ENCODE measurements around the gene DPP6. TPM values are rescaled to one million over a fixed set of nuclear protein-coding genes. Genes with fewer than 3 reads are reported as not detected.

Gene DPP6
- total RNA-seq, 2 experiments from 2014 or later = not detected

GRCh38 chr7:154910977-154911376, 858.8 kb downstream of the DPP6 start:
- H3K27me3 ChIP-seq (ENCODE audit: control insufficient read depth in 1 of 2, insufficient read depth in 2 of 2, low read length in 2 of 2) = peaks cover 0 to 10% of the 10 kb centered on the region in 2 experiments
- no peak for DNase-seq
- no peak overlapping the region for H3K4me3 ChIP-seq (ENCODE audit: low read length)
- no peaks in the 10 kb centered on the region for H3K9me3 Mint-ChIP-seq
- intact Hi-C loops (cut with DNase I, micrococcal nuclease) = loop anchor here (5.0 to 10.0 kb wide), 2 partner anchors 96 to 1564 kb away; no protein-coding TSS in a partner anchor
- no peaks in the 10 kb centered on the region for H3K36me3 Mint-ChIP-seq (ENCODE audit: low read depth)
- peaks cover 10% of the 10 kb centered on the region for H3K4me1 ChIP-seq (ENCODE audit: insufficient read depth, low read length)
- peaks cover 5% of the 10 kb centered on the region for H3K4me1 Mint-ChIP-seq (ENCODE audit: low read depth)
- no peak overlapping the region for H3K4me3 Mint-ChIP-seq
- peaks cover 0 to 12% of the 10 kb centered on the region in 2 experiments for H3K9me3 ChIP-seq (ENCODE audit: control insufficient read depth in 1 of 2, insufficient read depth in 1 of 2, low read length in 2 of 2)
- H3K27ac Mint-ChIP-seq = no peak overlapping the region
- ATAC-seq (ENCODE audit: poor library complexity) = no peak
- POLR2A ChIA-PET = no interaction called here
- H3K27ac ChIP-seq (ENCODE audit: low read depth in 1 of 2, low read length in 2 of 2) = no peak overlapping the region
- CTCF ChIA-PET = interaction anchor here (0.7 to 1.3 kb wide), 2 partner anchors 42 to 434 kb away, joined by 3 read pairs; no protein-coding TSS in a partner anchor
- no peak for TF ChIP-seq CTCF (IDR thresholded peaks at IDR 0.05)
- no peaks in the 10 kb centered on the region for H3K36me3 ChIP-seq (ENCODE audit: insufficient read depth, low read length)
- peaks cover 21% of the 10 kb centered on the region for H3K27me3 Mint-ChIP-seq

- no peak overlapping the region for H3K27ac ChIP-seq (ENCODE audit: low read depth in 1 of 2, low read length in 2 of 2)
- H3K27me3 Mint-ChIP-seq = peaks cover 21% of the 10 kb centered on the region
- H3K9me3 ChIP-seq (ENCODE audit: control insufficient read depth in 1 of 2, insufficient read depth in 1 of 2, low read length in 2 of 2) = peaks cover 0 to 12% of the 10 kb centered on the region in 2 experiments
- ATAC-seq (ENCODE audit: poor library complexity) = no peak
- H3K36me3 ChIP-seq (ENCODE audit: insufficient read depth, low read length) = no peaks in the 10 kb centered on the region
- no peak for DNase-seq
- H3K27ac Mint-ChIP-seq = no peak overlapping the region
- peaks cover 10% of the 10 kb centered on the region for H3K4me1 ChIP-seq (ENCODE audit: insufficient read depth, low read length)
- CTCF ChIA-PET = interaction anchor here (0.7 to 1.3 kb wide), 2 partner anchors 42 to 433 kb away, joined by 3 read pairs; no protein-coding TSS in a partner anchor
- no peak overlapping the region for H3K4me3 Mint-ChIP-seq
- H3K4me1 Mint-ChIP-seq (ENCODE audit: low read depth) = peaks cover 5% of the 10 kb centered on the region
- H3K27me3 ChIP-seq (ENCODE audit: control insufficient read depth in 1 of 2, insufficient read depth in 2 of 2, low read length in 2 of 2) = peaks cover 0 to 10% of the 10 kb centered on the region in 2 experiments
- POLR2A ChIA-PET = no interaction called here
- TF ChIP-seq CTCF (IDR thresholded peaks at IDR 0.05) = no peak
- H3K36me3 Mint-ChIP-seq (ENCODE audit: low read depth) = no peaks in the 10 kb centered on the region
- no peak overlapping the region for H3K4me3 ChIP-seq (ENCODE audit: low read length)
- intact Hi-C loops (cut with DNase I, micrococcal nuclease) = loop anchor here (5.0 to 10.0 kb wide), 2 partner anchors 96 to 1563 kb away; no protein-coding TSS in a partner anchor
- H3K9me3 Mint-ChIP-seq = no peaks in the 10 kb centered on the region
Observed at GRCh38 chr7:154911411-154911810, 859.2 kb downstream of the DPP6 start.

GRCh38 chr7:154911862-154912455, 859.8 kb downstream of the DPP6 start:
- CTCF ChIA-PET = interaction anchor here (0.7 to 1.3 kb wide), 2 partner anchors 41 to 433 kb away, joined by 3 read pairs; no protein-coding TSS in a partner anchor
- H3K4me3 ChIP-seq (ENCODE audit: low read length) = no peak overlapping the region
- TF ChIP-seq CTCF (IDR thresholded peaks at IDR 0.05) = no peak
- no peaks in the 10 kb centered on the region for H3K9me3 Mint-ChIP-seq
- peaks cover 0 to 12% of the 10 kb centered on the region in 2 experiments for H3K9me3 ChIP-seq (ENCODE audit: control insufficient read depth in 1 of 2, insufficient read depth in 1 of 2, low read length in 2 of 2)
- intact Hi-C loops (cut with DNase I, micrococcal nuclease) = loop anchor here (2.0 to 10.0 kb wide), 3 partner anchors 41 to 1563 kb away; no protein-coding TSS in a partner anchor
- no peaks in the 10 kb centered on the region for H3K36me3 Mint-ChIP-seq (ENCODE audit: low read depth)
- DNase-seq = no peak
- peaks cover 0 to 10% of the 10 kb centered on the region in 2 experiments for H3K27me3 ChIP-seq (ENCODE audit: control insufficient read depth in 1 of 2, insufficient read depth in 2 of 2, low read length in 2 of 2)
- peaks cover 5% of the 10 kb centered on the region for H3K4me1 Mint-ChIP-seq (ENCODE audit: low read depth)
- H3K27me3 Mint-ChIP-seq = peaks cover 23% of the 10 kb centered on the region
- no peak for ATAC-seq (ENCODE audit: poor library complexity)
- H3K27ac ChIP-seq (ENCODE audit: low read depth in 1 of 2, low read length in 2 of 2) = no peak overlapping the region
- POLR2A ChIA-PET = no interaction called here
- H3K4me1 ChIP-seq (ENCODE audit: insufficient read depth, low read length) = peaks cover 10% of the 10 kb centered on the region
- H3K4me3 Mint-ChIP-seq = no peak overlapping the region
- no peak overlapping the region for H3K27ac Mint-ChIP-seq
- H3K36me3 ChIP-seq (ENCODE audit: insufficient read depth, low read length) = no peaks in the 10 kb centered on the region

All from CD4-positive, alpha-beta T cell (primary cell).